ENCODE results near the gene ATF7IP.

Gene ATF7IP

DNA sequence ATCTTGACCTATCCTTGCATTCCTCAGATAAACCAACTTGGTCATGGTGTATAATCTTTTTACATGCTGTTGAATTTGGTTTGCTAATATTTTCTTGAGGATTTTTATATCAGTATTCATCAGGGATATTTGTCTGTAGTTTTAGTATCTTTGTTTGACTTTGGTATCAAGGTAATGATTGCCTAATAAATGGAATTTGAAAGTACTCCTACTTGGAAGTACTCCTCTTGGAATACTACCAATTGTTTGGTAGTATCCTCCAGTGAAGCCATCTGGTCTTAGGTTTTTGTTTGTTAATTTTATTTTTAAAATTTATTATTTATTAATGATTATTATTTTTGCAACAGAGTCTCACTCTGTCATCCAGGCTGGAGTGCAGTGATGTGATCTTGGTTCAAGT lies 85.0 kb downstream of the ATF7IP start:
- Mint-ChIP-seq H3K36me3 (ENCODE audit: insufficient read depth) (peaks cover 77% of the 10 kb centered on the region), H3K9me3 (no peaks in the 10 kb centered on the region), H3K27ac (peak overlapping the region in 1 of 2 donors; percentile 10), H3K4me1 (ENCODE audit: low read depth in 2 of 2) (peaks cover 55 to 76% of the 10 kb centered on the region in 2 donors), H3K27me3 (no peaks in the 10 kb centered on the region), H3K4me3 (peak overlapping the region in 1 of 2 donors; percentile 20)
- ATAC-seq (replicated peaks) (no peak), DNase-seq (no peak)

DNA sequence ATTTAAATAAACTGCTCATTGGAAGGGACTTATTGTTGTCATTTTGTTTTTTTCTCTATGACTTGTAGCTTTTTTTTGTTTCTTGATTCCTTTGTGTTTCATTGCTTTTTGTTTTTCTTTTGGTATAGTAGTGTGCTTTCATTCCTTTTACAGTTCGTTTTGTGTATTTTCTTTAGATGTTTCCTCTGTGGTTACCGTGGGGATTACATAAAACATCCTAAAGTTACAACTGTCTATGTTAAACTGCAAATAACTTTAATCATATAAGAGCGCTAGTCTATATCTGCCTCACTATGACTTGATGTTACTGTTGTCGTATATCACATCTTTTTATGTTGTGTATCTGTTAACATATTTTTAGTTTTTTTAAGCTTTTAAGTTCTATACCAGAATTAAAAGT lies 86.9 kb downstream of the ATF7IP start:
- peak; percentile 19 for ATAC-seq (replicated peaks)
- Mint-ChIP-seq H3K36me3 (ENCODE audit: insufficient read depth) (peaks cover 76% of the 10 kb centered on the region), H3K4me3 (peak overlapping the region; percentile 36 to 62), H3K4me1 (ENCODE audit: low read depth in 2 of 2) (peaks cover 56 to 80% of the 10 kb centered on the region in 2 donors), H3K9me3 (no peaks in the 10 kb centered on the region), H3K27me3 (no peaks in the 10 kb centered on the region), H3K27ac (peak overlapping the region; percentile 15 to 87)
- DNase-seq, result no peak

DNA sequence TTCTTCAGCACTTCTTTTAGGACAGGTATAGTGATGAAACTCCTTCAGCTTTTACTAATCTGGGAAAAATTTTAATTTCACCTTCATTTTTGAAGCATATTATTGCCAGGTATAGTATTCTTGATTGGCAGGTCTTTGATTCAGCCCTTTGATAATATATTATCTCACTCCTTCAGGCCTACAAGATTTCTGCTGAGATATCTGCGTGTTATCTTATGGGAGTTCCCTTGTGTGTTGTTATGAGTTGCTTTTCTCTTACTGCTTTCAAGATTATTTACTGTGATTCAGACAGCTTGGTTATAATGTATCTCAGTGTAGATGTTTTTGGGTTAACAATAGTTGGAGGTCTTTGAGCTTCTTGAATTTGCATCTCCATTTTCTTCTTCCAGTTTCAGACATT lies 87.4 kb downstream of the ATF7IP start:
- no peaks in the 10 kb centered on the region for H3K27me3 Mint-ChIP-seq
- peak overlapping the region; percentile 13 to 62 for H3K4me3 Mint-ChIP-seq
- DNase-seq, result no peak
- H3K4me1 Mint-ChIP-seq (ENCODE audit: low read depth in 2 of 2), result peaks cover 52 to 74% of the 10 kb centered on the region in 2 donors
- H3K9me3 Mint-ChIP-seq, result no peaks in the 10 kb centered on the region
- no peak for ATAC-seq (replicated peaks)
- H3K36me3 Mint-ChIP-seq (ENCODE audit: insufficient read depth), result peaks cover 75% of the 10 kb centered on the region
- H3K27ac Mint-ChIP-seq, result peak overlapping the region; percentile 15 to 87

DNA sequence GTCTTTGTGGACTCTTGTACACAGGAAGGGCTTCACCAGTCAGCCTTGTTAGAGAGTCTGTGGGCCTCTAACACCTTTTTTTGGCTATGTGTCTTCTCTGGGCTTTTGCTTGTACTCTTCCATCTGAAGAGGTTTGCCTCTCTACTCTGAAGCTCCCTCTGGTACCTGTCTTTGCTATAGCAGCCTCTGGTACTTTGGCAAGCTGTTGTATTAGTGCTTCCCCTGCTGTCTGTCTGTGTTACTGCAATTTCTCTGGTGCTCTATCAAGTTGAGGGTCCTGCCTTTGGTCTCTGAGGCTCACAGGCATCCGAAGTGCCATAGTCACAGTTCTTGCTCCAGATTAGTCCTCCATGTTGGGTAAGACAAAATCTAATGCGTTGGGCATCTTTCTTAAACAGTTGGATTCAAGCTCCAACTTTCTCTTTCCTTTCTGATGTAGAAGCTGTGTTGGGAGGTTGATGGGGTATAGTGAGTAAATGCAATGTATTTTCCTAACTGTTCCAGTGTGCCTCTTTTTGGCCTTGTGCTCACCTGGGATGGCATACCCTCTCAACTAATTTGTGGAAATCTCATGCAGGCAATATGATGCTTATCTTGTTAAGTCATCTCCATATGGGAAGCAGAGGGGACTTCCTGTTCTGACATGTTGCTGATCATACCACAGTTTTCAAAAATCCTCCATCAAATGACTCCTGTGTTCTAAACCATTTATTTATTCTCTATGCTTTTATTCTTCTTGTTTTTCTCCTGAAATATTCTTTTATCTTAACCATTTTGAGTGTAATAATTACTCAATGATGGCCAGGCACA lies 88.8 kb downstream of the ATF7IP start:
- Mint-ChIP-seq H3K27ac (peak overlapping the region; percentile 15 to 87), H3K27me3 (no peaks in the 10 kb centered on the region), H3K36me3 (ENCODE audit: insufficient read depth) (peaks cover 78% of the 10 kb centered on the region), H3K9me3 (no peaks in the 10 kb centered on the region), H3K4me3 (peak overlapping the region; percentile 13 to 62), H3K4me1 (ENCODE audit: low read depth in 2 of 2) (peaks cover 45 to 62% of the 10 kb centered on the region in 2 donors)
- DNase-seq, result peak; percentile 15 to 27 (median 20)
- peak; percentile 91 for ATAC-seq (replicated peaks)

DNA sequence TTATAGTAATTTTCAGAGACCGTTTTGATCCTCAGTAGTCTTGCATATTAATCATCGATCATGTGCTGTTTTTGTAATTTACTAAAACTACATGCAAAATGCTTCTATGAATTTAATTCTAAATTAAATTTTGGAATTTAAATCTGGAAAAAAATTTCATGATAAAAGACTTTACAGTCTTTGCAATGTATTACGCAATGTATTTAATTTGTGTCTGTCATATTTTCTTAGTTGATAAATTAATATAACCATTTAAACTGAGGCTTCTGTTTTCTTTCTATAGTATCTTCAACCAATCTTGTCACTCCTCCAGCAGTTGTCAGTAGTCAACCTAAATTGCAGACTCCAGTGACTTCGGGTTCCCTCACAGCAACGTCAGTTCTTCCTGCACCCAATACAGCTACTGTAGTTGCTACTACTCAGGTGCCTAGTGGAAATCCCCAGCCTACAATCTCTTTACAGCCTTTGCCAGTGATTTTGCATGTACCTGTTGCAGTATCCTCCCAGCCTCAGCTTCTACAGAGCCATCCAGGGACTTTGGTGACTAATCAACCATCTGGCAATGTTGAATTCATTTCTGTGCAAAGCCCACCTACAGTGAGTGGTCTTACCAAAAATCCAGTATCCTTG lies 94.8 kb downstream of the ATF7IP start:
- peaks cover 81% of the 10 kb centered on the region for H3K36me3 Mint-ChIP-seq (ENCODE audit: insufficient read depth)
- no peaks in the 10 kb centered on the region for H3K9me3 Mint-ChIP-seq
- H3K27ac Mint-ChIP-seq, result no peak overlapping the region
- ATAC-seq (replicated peaks), result no peak
- H3K4me1 Mint-ChIP-seq (ENCODE audit: low read depth in 2 of 2), result peaks cover 14 to 45% of the 10 kb centered on the region in 2 donors
- no peak overlapping the region for H3K4me3 Mint-ChIP-seq
- DNase-seq, result no peak
- no peaks in the 10 kb centered on the region for H3K27me3 Mint-ChIP-seq

DNA sequence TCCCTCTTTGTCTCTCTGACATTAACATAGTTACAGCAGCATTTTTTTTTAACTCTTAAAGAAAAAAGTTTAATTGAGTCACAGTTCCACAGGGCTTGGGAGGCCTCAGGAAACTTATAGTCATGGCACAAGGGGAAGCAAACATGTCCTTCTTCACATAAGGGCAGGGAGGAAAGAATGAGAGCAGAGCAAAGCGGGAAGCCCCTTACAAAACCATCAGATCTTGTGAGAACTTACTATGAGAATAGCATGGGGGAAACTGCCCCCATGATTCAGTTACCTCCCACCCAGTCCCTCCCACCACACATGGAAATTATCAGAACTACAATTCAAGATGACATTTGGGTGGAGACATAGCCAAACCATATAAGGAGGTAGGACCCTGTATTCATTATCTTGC lies 106.0 kb downstream of the ATF7IP start:
- Mint-ChIP-seq H3K4me1 (ENCODE audit: low read depth in 2 of 2) (peaks cover 8 to 22% of the 10 kb centered on the region in 2 donors), H3K4me3 (no peak overlapping the region)

DNA sequence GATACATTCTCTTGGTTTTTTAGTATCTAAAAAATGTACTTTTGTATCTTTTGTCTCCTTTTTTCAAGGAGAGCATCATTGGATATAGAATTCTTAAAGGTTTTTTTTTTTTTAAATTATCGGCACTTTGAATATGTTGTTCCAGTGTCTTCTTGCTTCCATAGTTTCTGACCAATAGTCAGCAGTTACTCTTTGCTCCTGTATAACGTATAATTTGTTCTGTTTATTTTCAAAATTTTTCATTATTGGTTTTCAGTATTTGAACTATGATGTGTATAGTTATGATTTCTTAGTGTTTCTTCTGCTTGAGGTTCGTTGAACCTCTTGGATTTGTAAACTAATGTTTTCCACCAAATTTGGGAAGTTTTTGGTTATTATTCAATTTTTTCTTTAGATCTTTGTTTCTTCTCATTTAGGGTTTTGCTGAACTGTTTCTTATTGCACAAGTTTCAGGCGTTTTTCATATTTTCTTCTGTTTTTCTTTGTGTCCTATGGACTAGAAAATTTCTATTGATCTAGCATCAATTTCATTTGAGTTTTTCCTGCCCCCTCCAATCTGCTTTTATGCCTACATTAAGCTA lies 108.3 kb downstream of the ATF7IP start:
- Mint-ChIP-seq H3K27me3 (no peaks in the 10 kb centered on the region), H3K4me1 (ENCODE audit: low read depth in 2 of 2) (peaks cover 4 to 15% of the 10 kb centered on the region in 2 donors), H3K36me3 (ENCODE audit: insufficient read depth) (peaks cover 71% of the 10 kb centered on the region), H3K9me3 (peaks cover 8% of the 10 kb centered on the region in 2 donors), H3K27ac (no peak overlapping the region), H3K4me3 (no peak overlapping the region)
- no peak for ATAC-seq (replicated peaks)
- no peak for DNase-seq

More for the DNA sequence above, 106.0 kb downstream of the ATF7IP start:
- DNase-seq (no peak), ATAC-seq (replicated peaks) (no peak)
- H3K27ac Mint-ChIP-seq, result peak overlapping the region in 1 of 2 donors; percentile 56
- H3K27me3 Mint-ChIP-seq, result no peaks in the 10 kb centered on the region
- H3K36me3 Mint-ChIP-seq (ENCODE audit: insufficient read depth), result peaks cover 72% of the 10 kb centered on the region
- H3K9me3 Mint-ChIP-seq, result peaks cover 8% of the 10 kb centered on the region in 2 donors

DNA sequence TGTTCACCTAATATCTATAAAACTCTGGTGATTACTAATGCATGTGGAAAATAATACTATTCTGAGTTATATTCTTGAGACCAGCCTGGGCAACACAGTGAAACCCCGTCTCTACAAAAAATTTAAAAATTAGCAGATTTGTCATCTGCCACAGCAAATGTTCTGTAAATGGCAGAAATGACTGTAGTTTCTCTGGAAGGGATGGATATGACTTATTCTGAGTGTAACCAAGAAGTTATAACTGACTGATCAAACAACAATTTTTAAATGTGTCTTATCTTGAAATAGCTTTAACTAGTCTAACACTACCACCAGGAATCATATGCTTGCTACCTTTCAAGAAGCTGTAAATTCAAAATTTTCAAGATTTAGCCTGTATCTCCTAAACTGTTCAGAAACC lies 113.5 kb downstream of the ATF7IP start:
- H3K4me3 Mint-ChIP-seq, result no peak overlapping the region
- no peaks in the 10 kb centered on the region for H3K27me3 Mint-ChIP-seq
- no peaks in the 10 kb centered on the region for H3K9me3 Mint-ChIP-seq
- no peak for DNase-seq
- peaks cover 0 to 9% of the 10 kb centered on the region in 2 donors for H3K4me1 Mint-ChIP-seq (ENCODE audit: low read depth in 2 of 2)
- peaks cover 88% of the 10 kb centered on the region for H3K36me3 Mint-ChIP-seq (ENCODE audit: insufficient read depth)
- ATAC-seq (replicated peaks), result no peak
- H3K27ac Mint-ChIP-seq, result peak overlapping the region; percentile 28 to 35

DNA sequence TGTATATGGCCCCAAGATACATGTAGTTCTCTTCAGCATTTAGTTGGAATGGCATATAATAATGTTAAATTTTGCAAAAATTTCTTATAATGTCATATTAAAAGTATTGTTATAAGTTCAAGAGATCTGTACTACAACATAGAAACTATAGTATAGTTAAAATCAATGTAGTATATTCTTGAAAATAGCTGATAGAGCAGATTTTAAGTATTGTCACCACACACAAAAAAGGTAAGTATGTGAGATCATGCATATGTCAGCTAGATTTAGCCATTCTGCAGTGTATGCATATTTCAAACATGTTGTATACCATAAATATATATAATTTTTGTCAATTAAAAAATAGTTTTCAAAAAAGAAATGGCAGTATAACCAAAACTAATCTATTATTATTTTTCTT lies 115.7 kb downstream of the ATF7IP start:
- Mint-ChIP-seq H3K36me3 (ENCODE audit: insufficient read depth) (peaks cover 80% of the 10 kb centered on the region), H3K4me3 (no peak overlapping the region), H3K27ac (peak overlapping the region in 1 of 2 donors; percentile 49)

DNA sequence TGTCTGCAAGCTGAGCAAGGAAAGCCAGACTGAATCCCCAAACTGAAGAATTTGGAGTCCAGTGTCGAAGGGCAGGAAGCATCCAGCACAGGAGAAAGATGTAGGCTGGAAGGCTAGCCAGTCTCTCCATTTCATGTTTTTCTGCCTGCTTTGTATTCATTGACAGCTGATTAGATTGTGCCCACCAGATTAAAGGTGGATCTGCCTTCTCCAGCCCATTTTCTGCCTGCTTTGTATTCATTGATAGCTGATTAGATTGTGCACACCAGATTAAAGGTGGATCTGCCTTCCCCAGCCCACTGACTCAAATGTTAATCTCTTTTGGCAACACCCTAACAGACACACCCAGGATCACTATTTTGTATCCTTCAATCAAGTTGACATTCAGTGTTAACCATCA lies 116.9 kb downstream of the ATF7IP start:
- Mint-ChIP-seq H3K4me3 (no peak overlapping the region), H3K27ac (peak overlapping the region in 1 of 2 donors; percentile 75), H3K36me3 (ENCODE audit: insufficient read depth) (peaks cover 74% of the 10 kb centered on the region), H3K27me3 (no peaks in the 10 kb centered on the region), H3K9me3 (no peaks in the 10 kb centered on the region), H3K4me1 (ENCODE audit: low read depth in 2 of 2) (peaks cover under 1 to 13% of the 10 kb centered on the region in 2 donors)
- DNase-seq (no peak), ATAC-seq (replicated peaks) (no peak)

More for the DNA sequence above, 115.7 kb downstream of the ATF7IP start:
- Mint-ChIP-seq H3K9me3 (no peaks in the 10 kb centered on the region), H3K27me3 (no peaks in the 10 kb centered on the region), H3K4me1 (ENCODE audit: low read depth in 2 of 2) (peaks cover 0 to 9% of the 10 kb centered on the region in 2 donors)
- ATAC-seq (replicated peaks) (no peak), DNase-seq (no peak)

DNA sequence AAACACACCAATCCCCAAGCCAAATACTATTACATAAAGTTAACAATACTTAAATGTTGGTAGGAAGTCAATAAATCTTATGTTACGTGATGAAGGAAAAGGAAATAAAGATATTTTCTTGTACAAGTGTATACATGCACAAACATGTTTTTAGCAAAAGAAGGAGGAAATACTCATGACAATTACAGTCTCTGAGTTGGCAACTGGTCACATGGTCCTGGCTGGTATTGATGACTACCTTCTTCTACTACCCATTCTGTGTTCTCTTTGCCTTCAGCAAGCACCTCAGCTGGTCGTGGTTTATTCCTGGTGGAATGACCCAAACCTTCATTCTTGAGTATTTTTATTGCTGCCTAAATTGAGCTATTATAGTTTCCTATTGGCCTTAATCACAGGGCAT lies 117.4 kb downstream of the ATF7IP start:
- ATAC-seq (replicated peaks), result no peak
- peak overlapping the region in 1 of 2 donors; percentile 75 for H3K27ac Mint-ChIP-seq
- no peaks in the 10 kb centered on the region for H3K27me3 Mint-ChIP-seq

DNA sequence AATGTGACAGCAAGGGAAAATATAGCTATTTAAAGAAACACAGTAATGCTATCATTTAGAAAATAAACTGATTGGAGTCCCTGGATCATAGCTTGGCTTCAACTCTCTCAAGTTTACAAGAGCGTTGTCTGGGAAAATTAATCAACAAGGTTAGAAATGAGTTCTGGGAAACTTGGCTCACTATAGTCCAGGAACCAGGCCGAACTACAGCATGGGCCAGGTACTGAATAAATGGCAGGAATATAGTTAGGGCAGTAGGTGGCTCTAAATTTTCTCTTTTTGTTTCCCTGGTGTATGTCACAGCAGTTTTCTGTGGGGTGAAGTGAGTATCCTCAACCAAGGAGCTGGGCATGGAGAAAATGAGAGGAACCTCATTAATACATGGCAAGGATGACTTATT lies 129.8 kb downstream of the ATF7IP start:
- DNase-seq (no peak), ATAC-seq (replicated peaks) (no peak)
- no peaks in the 10 kb centered on the region for H3K27me3 Mint-ChIP-seq
- peaks cover 62% of the 10 kb centered on the region for H3K36me3 Mint-ChIP-seq (ENCODE audit: insufficient read depth)
- H3K27ac Mint-ChIP-seq, result peak overlapping the region; percentile 59 to 81
- no peaks in the 10 kb centered on the region for H3K9me3 Mint-ChIP-seq
- peaks cover 2 to 13% of the 10 kb centered on the region in 2 donors for H3K4me1 Mint-ChIP-seq (ENCODE audit: low read depth in 2 of 2)
- H3K4me3 Mint-ChIP-seq, result no peak overlapping the region

More for the DNA sequence above, 117.4 kb downstream of the ATF7IP start:
- Mint-ChIP-seq H3K36me3 (ENCODE audit: insufficient read depth) (peaks cover 70% of the 10 kb centered on the region), H3K4me3 (no peak overlapping the region), H3K9me3 (no peaks in the 10 kb centered on the region), H3K4me1 (ENCODE audit: low read depth in 2 of 2) (peaks cover 2 to 13% of the 10 kb centered on the region in 2 donors)
- DNase-seq, result no peak

Measured in effector memory CD8-positive, alpha-beta T cell (primary cell).